Measurements from ENCODE around the gene CD8A.
"Not testable (repeated sequence)": the region's sequence is repeated elsewhere in the genome, so short reads cannot be mapped to it uniquely, and the experiment has no call there.

The CD8A gene

DNA sequence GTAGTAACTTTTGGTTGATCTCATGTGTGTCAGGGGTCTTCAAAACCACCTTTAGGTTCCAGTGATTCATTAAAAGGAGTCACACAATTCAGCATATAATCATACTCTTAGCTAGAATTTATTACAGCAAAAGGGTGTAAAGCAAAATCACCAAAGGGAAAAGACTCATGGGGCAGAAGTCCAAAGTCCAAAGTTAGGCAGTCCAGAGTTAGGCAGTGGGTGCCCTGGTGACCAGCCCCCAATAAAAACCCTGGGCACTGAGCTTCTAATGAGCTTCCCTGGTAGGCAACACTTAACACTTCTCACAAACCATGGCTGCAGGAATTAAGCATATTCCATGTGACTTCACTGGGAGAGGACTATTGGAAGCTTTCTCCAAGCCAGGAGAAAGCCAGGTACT is 51.2 kb downstream of the CD8A start:
- H3K27ac Mint-ChIP-seq (ENCODE audit: low read depth); H3K4me3 Mint-ChIP-seq; ATAC-seq (replicated peaks; ENCODE audit: extremely low read depth, poor library complexity, severe bottlenecking); H3K27me3 Mint-ChIP-seq; DNase-seq (ENCODE audit: low spot score in 2 of 2); H3K9me3 Mint-ChIP-seq: not testable (repeated sequence)
- Mint-ChIP-seq H3K4me1 (peaks cover 12% of the 10 kb centered on the region), H3K36me3 (ENCODE audit: insufficient read depth) (peaks cover 12% of the 10 kb centered on the region)

DNA sequence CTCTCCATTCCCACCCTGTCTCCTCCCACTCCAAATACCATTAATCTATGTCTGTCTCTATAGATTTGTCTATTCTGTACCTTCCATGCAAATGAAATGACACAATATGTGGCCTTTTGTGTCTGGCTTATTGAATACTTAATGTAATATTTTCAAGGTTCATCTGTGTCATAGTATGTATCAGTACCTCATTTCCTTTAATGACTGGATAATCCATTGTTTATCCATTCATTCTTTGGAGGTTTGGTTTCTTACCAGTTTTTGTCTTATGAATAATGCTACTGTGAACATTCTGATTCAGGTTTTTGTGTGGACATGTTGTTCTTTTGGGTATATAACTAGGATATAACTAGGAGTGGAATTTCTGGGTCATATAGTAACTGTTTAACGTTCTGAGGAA is 55.8 kb downstream of the CD8A start:
- not testable (repeated sequence) for H3K36me3 Mint-ChIP-seq (ENCODE audit: insufficient read depth); H3K9me3 Mint-ChIP-seq; ATAC-seq (replicated peaks; ENCODE audit: extremely low read depth, poor library complexity, severe bottlenecking); H3K27ac Mint-ChIP-seq (ENCODE audit: low read depth); H3K4me1 Mint-ChIP-seq; H3K4me3 Mint-ChIP-seq; DNase-seq (ENCODE audit: low spot score in 2 of 2); H3K27me3 Mint-ChIP-seq
